CD1c-positive myeloid dendritic cell (primary cell): ENCODE measurements around the gene MEIS3.
"Not testable (repeated sequence)": the region's sequence is repeated elsewhere in the genome, so short reads cannot be mapped to it uniquely, and the experiment has no call there.

Experiments used
- DNase-seq: peaks from one replicate; pipeline ENCODE4 v3.0.0-alpha.2; 2016; ENCODE audit errors: extremely low spot score

Gene MEIS3

GRCh38 chr19:47386582-47386981 lies 32.7 kb downstream of the MEIS3 start:
- DNase-seq: not testable (repeated sequence)

- not testable (repeated sequence) for DNase-seq
These were observed 34.8 kb downstream of the MEIS3 start for GRCh38 chr19:47384533-47384932.

- DNase-seq: not testable (repeated sequence)
These were observed 35.4 kb downstream of the MEIS3 start for GRCh38 chr19:47383890-47384289.

GRCh38 chr19:47381653-47382279 lies 37.6 kb downstream of the MEIS3 start:
- peak; percentile 88 for DNase-seq

- no peak for DNase-seq
These were observed 38.2 kb downstream of the MEIS3 start for GRCh38 chr19:47381121-47381520.

GRCh38 chr19:47380559-47380958 lies 38.8 kb downstream of the MEIS3 start:
- DNase-seq: no peak

- DNase-seq: no peak
These were observed 39.9 kb downstream of the MEIS3 start for GRCh38 chr19:47379381-47379938.

- DNase-seq: no peak
These were observed 41.1 kb downstream of the MEIS3 start for GRCh38 chr19:47378246-47378645.

- no peak for DNase-seq
These were observed 41.5 kb downstream of the MEIS3 start for GRCh38 chr19:47377801-47378200.

- no peak for DNase-seq
These were observed 42.1 kb downstream of the MEIS3 start for GRCh38 chr19:47377208-47377701.

GRCh38 chr19:47376589-47377144 lies 42.7 kb downstream of the MEIS3 start:
- peak; percentile 38 for DNase-seq

- no peak for DNase-seq
These were observed 43.4 kb downstream of the MEIS3 start for GRCh38 chr19:47375694-47376588.

- no peak for DNase-seq
These were observed 44.2 kb downstream of the MEIS3 start for GRCh38 chr19:47374876-47375693.

- DNase-seq: no peak
These were observed 45.8 kb downstream of the MEIS3 start for GRCh38 chr19:47373246-47374240.

- DNase-seq: no peak
These were observed 46.7 kb downstream of the MEIS3 start for GRCh38 chr19:47372603-47373002.

- DNase-seq: no peak
These were observed 48.1 kb downstream of the MEIS3 start for GRCh38 chr19:47371261-47371660.

GRCh38 chr19:47370045-47370611 lies 49.2 kb downstream of the MEIS3 start:
- peak; percentile 41 for DNase-seq

- not testable (repeated sequence) for DNase-seq
These were observed 53.9 kb downstream of the MEIS3 start for GRCh38 chr19:47365455-47365854.

- peak; percentile 15 for DNase-seq
These were observed 55.4 kb downstream of the MEIS3 start for GRCh38 chr19:47363758-47364531.
